DMS53 treated with DMSO at 0.1 percent for 48 hours (cell line): Measurements from ENCODE around the gene SCAP.

ENCODE experiments used
- DNase-seq: peaks from one replicate; lab custom pipeline; 2025; ENCODE audit not compliant: unreplicated experiment; lab: John Stamatoyannopoulos, UW

The SCAP gene

GRCh38 chr3:47414666-47415587 is 60.8 kb downstream of the SCAP start:
- DNase-seq: no peak

DNA sequence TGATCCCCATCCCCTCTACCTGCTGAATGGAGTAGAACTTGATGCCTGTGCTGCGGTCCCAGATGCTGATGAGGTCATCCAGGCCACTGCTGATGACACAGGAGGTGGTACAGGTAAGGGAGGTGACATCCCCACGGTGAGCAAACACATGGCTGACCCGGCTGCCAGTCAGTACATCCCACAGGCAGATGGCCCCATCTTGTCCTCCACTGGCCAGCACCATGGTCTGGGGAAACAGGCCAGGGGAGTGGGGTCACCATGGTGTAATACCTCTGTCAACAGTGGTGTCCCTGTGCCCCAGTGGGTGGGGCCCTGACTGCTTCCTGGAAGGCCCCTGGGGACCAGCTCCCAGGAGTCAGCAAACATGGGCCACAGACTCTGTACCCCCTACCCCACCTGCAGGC is 61.6 kb downstream of the SCAP start:
- DNase-seq: no peak

DNA sequence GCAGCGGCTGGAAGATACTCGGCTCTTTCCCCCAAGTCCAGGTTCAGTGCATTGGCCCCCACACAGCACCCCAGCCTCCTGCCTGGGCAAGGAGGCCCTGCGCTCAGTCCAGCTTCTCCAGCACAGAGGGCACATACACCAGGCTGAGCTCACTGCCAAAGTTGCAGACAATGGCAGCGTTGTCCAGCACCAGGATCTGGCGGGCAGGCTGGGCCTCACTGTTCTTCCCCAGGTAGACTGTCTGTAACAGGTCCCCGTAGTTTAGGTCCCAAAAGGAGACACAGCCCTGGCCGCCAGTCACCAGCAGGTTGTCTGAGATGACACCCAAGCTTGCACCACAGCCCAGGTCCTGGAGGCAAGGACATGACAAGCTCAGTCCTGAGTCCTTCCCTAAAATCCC is 62.0 kb downstream of the SCAP start:
- no peak for DNase-seq

DNA sequence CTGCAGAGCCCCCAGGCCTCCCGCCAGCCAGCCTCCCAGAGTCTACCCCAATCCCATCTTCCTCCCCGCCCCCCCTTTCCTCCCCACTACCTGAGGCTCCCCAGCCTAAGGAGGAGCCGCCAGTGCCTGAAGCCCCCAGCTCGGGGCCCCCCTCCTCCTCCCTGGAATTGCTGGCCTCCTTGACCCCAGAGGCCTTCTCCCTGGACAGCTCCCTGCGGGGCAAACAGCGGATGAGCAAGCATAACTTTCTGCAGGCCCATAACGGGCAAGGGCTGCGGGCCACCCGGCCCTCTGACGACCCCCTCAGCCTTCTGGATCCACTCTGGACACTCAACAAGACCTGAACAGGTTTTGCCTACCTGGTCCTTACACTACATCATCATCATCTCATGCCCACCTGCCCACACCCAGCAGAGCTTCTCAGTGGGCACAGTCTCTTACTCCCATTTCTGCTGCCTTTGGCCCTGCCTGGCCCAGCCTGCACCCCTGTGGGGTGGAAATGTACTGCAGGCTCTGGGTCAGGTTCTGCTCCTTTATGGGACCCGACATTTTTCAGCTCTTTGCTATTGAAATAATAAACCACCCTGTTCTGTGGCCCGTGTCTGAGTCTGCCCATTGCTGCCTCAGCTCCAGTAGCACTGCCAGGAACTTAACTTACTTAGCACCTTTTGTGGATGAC is 62.8 kb downstream of the SCAP start:
- no peak for DNase-seq

- no peak for DNase-seq
Observed at GRCh38 chr3:47412453-47412756, 63.3 kb downstream of the SCAP start.

- DNase-seq: no peak
Observed at GRCh38 chr3:47411696-47412452, 63.9 kb downstream of the SCAP start.

- no peak for DNase-seq
Observed at GRCh38 chr3:47410801-47411646, 64.7 kb downstream of the SCAP start.

- no peak for DNase-seq
Observed at GRCh38 chr3:47410417-47410720, 65.4 kb downstream of the SCAP start.

DNA sequence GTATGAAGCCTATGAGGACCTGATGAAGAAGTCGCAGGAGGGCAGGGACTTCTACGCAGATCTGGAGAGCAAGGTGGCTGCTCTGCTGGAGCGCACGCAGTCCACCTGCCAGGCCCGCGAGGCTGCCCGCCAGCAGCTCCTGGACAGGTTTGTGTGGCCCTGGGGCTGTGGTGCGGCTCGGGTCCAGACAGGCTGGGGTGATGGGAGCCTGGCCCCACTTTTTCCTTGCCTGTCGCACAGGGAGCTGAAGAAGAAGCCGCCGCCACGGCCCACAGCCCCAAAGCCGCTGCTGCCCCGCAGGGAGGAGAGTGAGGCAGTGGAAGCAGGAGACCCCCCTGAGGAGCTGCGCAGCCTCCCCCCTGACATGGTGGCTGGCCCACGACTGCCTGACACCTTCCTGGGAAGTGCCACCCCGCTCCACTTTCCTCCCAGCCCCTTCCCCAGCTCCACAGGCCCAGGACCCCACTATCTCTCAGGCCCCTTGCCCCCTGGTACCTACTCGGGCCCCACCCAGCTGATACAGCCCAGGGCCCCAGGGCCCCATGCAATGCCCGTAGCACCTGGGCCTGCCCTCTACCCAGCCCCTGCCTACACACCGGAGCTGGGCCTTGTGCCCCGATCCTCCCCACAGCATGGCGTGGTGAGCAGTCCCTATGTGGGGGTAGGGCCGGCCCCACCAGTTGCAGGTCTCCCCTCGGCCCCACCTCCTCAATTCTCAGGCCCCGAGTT is 65.9 kb downstream of the SCAP start:
- no peak for DNase-seq

DNA sequence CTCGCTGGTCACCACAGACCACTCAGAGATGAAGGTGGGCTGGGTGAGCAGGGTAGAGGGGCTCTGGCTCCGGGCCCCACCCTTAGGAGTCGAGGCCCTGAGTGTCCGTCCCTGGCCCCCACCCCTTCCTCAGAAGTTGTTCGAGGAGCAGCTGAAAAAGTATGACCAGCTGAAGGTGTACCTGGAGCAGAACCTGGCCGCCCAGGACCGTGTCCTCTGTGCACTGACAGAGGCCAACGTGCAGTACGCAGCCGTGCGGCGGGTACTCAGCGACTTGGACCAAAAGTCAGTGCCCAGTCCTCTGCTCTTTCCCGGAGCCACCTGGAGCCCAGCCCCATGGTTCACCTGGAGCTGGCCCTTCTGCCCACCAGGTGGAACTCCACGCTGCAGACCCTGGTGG is 66.5 kb downstream of the SCAP start:
- no peak for DNase-seq

DNA sequence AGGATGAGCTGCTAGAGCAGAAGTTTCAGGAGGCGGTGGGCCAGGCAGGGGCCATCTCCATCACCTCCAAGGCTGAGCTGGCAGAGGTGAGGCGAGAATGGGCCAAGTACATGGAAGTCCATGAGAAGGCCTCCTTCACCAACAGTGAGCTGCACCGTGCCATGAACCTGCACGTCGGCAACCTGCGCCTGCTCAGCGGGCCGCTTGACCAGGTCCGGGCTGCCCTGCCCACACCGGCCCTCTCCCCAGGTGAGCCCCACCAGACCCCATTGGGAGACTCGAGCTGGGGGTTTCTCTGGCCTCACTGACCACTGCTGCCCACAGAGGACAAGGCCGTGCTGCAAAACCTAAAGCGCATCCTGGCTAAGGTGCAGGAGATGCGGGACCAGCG is 66.9 kb downstream of the SCAP start:
- no peak for DNase-seq

- DNase-seq: no peak
Observed at GRCh38 chr3:47407896-47408838, 67.6 kb downstream of the SCAP start.

GRCh38 chr3:47407237-47407636 is 68.5 kb downstream of the SCAP start:
- DNase-seq: no peak

- DNase-seq: no peak
Observed at GRCh38 chr3:47406762-47407149, 69.0 kb downstream of the SCAP start.

DNA sequence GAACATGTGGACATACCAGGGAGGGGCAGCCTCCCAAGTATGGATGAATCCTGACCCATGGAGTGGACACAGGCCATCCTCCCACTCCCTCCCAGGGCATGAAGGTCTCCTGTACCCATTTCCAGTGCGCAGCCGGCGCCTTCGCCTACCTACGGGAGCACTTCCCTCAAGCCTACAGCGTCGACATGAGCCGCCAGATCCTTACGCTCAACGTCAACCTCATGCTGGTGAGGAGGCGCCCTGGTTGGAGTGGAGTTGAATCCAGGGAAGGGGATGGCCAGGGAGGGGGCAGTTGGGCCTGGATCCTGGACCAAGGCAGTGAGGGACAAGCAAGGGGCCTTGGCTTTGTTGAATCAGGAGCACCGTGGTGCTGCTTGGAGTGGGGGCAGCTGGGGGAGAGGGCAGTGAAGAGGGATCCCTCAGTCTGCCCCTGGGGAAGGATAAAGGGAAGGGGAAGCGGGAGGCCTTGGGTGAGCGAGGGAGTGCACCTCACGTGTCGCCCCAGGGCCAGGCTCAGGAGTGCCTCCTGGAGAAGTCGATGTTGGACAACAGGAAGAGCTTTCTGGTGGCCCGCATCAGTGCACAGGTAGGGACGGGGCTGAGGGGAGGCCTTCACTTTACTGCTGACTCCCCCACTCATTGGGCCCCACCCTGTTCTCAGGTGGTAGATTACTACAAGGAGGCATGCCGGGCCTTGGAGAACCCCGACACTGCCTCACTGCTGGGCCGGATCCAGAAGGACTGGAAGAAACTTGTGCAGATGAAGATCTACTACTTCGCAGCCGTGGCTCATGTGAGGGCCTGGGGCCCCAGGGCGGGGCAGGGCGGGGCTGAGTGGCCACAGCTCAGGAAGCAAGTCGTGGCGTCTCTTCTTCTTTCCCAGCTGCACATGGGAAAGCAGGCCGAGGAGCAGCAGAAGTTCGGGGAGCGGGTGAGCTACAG is 69.7 kb downstream of the SCAP start:
- no peak for DNase-seq

- DNase-seq: no peak
Observed at GRCh38 chr3:47404955-47405790, 70.6 kb downstream of the SCAP start.

DNA sequence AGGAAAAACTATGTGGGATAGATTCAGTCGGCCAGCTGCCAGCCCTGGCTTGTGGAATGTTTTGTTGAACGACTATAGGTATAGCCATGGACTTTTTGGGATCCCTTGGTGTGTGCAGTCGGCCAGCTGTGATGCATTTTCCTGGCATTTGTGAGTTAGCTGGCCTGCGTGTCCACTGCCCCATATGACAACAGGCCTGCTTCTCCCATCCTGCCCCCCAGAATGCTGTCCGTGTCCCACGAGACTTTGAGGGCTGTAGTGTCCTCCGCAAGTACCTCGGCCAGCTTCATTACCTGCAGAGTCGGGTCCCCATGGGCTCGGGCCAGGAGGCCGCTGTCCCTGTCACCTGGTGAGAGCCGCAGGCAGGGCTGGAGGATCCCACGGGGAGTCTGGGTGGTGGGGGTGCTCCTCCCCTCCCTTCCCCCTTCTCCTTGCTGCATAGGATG is 71.3 kb downstream of the SCAP start:
- DNase-seq: no peak
